CD4-positive, alpha-beta T cell treated with Interleukin-6 at 100 ng/mL for 8 hours (primary cell): Measurements from ENCODE around the gene NDN.

ENCODE experiments used
- DNase-seq: peaks from one replicate; pipeline ENCODE4 v3.0.0-alpha.2; 2020; ENCODE audit warnings: mixed read lengths, low spot score

NDN gene

DNA sequence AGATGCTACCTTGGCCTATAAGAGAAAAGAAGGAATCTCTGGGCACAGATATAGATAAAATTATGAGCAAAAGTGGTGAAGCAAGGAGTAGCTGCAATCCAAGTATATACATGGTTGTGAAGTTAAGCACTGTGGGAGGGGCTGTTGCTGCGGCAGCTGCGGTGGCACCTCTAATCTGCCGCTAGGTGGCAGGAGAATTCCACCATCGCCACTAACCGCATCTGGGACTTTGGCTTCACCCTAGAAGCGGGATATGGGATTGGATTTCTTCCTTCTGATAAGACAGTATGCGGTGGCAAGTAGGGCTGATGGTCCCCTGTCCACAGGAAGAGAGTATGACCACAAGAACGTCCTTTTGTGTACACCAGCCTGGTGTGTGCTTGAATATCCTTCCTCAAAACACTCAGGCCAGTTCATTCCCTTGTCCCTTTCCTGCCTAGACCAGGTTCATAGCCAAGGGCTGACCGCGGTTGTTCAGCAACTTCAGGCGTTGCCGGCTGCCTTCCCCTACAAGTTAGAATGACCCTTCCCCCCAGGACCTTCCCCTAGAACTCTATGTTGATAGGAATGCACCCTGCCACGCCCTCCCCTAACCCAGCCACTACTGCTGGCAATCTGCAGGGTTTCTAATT, 44.6 kb downstream of the NDN start:
- no peak for DNase-seq
